CD1c-positive myeloid dendritic cell (primary cell): ENCODE data around the gene FCGR3B.
A peak's percentile ranks its signal among the peaks of the same experiment; 100 is the strongest.
"Not testable (repeated sequence)": the region's sequence is repeated elsewhere in the genome, so short reads cannot be mapped to it uniquely, and the experiment has no call there.

Source experiments
- DNase-seq: peaks from one replicate; pipeline ENCODE4 v3.0.0-alpha.2; 2016; ENCODE audit errors: extremely low spot score

Gene FCGR3B

GRCh38 chr1:161631076-161631475 lies at the start of gene FCGR3B:
Gene FCGR3B (minus strand): TSS chr1:161631176. CDS start chr1:161631094, 82 bp downstream.
- DNase-seq, result no peak

GRCh38 chr1:161678500-161678899 lies 47.5 kb upstream of the FCGR3B start:
- DNase-seq, result no peak

- DNase-seq, result no peak
Observed at GRCh38 chr1:161676958-161677689, 46.1 kb upstream of the FCGR3B start.

GRCh38 chr1:161676441-161676840 lies 45.5 kb upstream of the FCGR3B start:
- no peak for DNase-seq

- DNase-seq, result not testable (repeated sequence)
Observed at GRCh38 chr1:161674908-161675307, 43.9 kb upstream of the FCGR3B start.

DNA sequence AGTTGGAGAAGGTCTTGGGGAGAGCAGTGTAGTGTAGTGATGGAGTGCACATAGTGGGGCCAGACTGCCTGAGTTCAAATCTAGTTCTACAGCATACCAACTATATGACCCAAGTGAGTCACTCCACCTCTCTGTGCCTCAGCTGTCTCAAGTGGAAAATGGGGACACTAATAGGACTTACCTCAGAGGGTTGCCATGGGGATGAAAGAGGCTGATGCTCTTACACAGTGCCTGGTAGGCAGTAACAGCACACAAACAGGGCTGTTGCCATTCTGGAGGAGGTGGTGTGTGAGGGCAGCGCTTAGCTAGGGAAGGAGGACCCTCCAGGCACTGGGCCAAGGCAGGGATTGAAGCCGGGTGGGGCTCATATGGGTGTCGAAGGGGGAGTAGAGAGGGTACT lies 43.5 kb upstream of the FCGR3B start:
- DNase-seq, result not testable (repeated sequence)

GRCh38 chr1:161673437-161673836 lies 42.5 kb upstream of the FCGR3B start:
- DNase-seq, result not testable (repeated sequence)

GRCh38 chr1:161671045-161672020 lies 40.4 kb upstream of the FCGR3B start:
- not testable (repeated sequence) for DNase-seq

DNA sequence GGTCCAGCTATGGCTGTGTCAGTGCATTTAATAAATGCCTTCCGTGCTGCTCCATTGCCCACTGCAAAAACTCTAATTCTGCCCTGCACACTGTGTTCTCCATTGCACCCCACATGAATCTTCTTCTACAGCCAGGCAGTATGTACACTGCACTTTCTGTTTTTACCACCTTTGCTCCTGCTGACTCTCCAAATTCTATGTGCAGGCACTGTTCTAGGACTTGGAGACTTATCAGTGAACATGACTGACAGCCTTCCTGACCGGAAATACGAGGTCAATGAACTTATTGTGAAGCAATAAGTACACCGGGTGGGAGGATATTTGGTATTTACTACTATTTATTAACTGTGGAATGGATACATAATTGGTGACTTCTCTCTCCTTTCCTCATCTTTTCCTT lies 33.7 kb upstream of the FCGR3B start:
- not testable (repeated sequence) for DNase-seq

DNA sequence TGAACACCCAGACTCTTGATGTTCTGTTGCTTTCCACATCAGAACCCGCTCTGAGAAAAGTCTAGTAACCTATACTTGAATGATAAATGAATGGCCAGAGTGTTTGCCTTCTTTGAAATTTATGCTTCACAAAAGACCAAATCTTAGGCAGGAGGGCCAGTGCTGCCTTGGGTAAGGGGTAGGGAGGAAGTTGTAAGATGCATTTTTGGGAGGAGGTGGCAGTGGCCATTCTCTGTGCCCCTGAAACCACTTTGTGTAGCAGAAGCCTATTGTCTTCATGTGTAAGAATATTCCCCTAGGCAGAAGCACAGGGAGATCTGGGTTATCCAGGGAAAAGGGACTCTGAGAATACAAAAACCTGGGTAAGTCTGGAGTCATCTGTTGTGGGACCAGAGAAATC lies 32.6 kb upstream of the FCGR3B start:
- not testable (repeated sequence) for DNase-seq

DNA sequence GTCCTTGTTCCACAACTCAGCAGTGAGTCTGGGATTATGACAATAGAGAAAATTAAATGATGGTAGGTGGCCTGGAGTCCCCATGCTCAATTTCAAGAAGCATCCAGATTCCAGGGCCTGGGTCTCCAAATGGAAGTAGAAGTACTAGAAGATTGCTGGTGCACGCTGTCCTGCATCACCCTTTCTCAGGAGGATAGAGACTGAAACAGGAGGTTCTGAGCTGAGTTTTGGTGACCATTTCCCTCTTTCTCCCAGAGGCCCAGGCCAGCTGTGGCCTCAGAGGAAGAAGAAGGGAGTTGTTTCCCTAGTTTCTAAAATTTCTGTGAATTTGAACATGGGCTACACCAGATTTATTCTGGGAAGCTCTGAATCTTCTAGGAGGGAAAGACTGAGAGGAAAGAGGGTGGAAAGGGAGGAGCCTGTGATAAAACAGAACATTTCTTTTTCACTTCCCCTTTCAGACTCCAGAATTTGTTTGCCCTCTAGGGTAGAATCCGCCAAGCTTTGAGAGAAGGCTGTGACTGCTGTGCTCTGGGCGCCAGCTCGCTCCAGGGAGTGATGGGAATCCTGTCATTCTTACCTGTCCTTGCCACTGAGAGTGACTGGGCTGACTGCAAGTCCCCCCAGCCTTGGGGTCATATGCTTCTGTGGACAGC lies 31.8 kb upstream of the FCGR3B start, which contains the start of gene FCGR2B:
Gene FCGR2B (plus strand): TSS at position 460 of the 656 bp plus-strand sequence. CDS start 99 bp downstream, at position 559.
- not testable (repeated sequence) for DNase-seq

GRCh38 chr1:161661660-161662311 lies 30.8 kb upstream of the FCGR3B start:
- DNase-seq, result not testable (repeated sequence)

DNA sequence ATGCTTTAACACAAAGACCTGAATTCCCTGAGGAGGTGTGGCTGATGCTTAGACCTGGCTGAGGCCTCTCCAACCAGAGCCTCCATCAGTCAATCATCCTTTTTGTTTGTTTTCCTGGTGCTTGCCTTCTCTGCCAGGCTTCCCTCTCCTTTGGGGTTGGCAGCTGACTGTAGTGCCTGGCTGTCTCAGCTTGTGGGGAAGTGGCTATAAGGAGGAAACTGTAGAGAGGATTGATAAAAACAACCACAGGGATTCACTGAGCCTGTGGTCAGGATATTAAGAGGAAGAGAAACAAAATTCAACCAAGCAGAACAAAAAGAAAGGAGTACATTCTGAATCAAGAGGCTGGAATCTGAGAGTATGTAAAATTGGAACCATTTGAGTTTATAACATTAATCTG lies 27.5 kb upstream of the FCGR3B start:
- not testable (repeated sequence) for DNase-seq

DNA sequence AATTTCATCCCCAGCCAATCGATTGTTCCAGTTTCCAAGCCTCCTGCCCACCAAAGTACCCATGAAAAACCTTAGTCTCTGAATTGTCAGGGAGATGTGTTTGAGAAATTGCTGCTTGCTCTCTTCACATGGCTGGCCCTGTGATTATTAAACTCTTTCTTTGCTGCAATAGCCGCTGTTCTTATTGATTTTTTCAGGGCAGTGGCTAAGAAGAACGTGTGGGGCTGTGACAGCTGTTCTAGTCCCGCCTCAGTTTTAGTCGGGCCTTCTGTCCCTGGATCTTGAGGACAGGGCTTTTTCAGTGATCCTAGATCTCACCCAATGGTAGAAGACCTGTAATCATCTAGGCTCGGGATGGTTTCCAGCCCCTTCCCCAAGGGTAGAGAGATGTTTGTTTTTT lies 23.0 kb upstream of the FCGR3B start:
- DNase-seq, result not testable (repeated sequence)

DNA sequence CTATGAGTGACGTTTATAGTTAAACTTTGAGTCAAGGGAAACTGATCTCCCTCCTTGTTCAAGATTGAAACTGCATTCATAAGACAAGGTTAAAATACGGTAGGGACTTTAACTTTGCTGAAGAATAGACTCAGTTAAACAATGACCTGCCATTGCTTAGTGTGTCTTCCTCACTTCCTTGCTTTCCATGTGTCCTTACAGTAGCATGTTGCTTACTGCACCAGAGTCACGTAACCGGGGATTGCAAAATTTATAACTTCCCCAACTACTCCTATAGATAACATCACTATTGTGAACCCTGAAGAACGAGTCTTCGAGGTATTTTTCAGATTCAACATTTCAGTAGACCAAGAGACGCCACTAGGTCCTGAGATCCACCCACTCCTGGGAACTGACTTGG lies 22.6 kb upstream of the FCGR3B start:
- DNase-seq, result not testable (repeated sequence)

DNA sequence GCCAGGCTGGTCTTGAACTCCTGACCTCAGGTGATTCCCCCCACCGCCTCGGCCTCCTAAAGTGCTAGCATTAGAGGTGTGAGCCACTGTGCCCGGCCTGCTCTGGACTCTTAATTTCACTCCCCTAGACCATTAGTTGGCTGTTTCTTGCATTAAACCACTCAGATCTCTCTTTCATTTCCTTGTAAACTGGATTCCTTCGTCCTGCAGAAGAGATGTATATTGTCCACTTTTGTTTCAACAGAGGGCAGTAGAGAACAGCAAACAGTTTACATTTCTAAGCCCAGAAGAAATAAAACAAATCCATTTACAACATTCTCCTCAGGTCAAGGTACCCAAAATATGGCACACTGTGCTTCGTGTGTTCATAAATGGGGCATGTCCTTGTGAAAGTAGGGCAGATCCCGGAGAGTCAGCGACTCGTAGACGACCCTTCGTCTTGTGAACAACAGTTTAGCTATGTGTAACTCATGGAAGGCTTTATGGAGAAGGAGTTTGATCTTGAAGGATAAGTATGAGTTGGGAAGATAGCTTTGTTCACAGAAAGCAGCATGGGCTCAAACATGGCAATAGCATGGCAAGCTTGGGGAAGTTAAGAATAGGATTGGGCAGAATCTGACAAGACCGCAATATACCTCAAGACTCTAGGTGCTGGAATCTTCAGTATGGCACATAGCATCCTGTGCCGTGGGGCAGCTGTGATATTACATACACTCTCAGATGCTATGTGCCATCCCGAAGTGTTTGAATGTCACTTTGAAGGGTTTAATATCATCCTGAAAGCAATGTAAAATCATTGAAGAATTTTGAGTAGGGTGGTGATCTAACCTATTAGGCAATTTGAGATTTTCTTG lies 16.8 kb upstream of the FCGR3B start:
- peak; percentile 53 for DNase-seq

DNA sequence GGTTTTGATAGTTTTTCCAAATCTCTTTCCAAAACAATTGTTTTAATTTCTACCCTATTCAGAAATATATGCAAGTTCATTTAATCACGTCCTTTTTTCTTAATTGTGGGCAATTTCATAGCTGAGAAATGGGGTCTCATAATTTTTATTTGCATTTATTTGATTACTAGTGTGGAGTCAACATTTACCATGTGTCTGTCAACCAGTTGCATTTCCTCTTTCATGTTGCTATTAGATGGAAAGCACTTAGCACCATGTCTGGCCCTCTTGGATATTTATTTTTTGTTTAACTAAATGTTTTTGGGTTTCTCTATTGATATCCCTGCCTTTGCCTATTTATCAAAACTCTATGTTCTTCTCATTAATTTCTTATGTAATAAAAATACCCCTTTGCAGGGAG lies 13.9 kb upstream of the FCGR3B start:
- not testable (repeated sequence) for DNase-seq

GRCh38 chr1:161643481-161644208 lies 12.7 kb upstream of the FCGR3B start:
- DNase-seq, result peak; percentile 62

DNA sequence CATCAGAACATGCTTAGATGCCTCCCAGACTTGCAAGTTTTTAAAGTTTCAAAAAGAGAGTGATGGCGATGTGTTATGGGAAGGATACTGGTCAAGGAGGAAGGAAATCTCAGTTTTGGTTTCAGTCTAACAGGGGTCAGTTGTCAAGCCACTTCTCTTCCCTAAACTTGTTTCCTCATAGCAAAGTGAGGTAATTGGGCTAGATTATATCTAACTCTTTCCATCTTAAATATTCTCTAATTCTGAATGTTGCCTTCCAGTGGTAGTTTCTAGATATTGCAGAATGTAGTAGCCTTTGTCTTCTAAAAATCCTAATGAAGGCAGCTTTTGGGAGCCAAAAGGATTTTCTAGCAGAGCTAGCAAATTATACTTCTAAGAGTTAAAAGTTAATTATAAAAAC lies 11.7 kb upstream of the FCGR3B start:
- DNase-seq, result peak; percentile 85

DNA sequence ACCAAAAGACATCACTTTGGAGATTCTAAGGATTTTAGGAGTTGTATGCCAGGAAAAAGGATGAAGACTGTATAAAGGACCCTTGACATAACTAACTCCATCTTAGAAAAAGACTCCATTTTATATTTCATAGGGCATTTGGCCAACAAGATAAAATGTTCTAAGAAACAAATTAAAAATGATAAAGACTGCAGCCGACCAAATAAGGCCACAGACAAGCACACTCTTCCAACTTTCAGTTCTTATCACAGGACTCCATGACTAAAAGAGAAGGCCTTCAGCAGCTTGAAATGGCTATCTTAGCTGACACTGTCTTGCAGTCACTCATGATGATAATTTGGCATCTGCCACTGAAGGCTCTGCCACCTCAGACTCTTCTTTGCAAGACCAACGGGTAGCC lies 8.2 kb upstream of the FCGR3B start:
- not testable (repeated sequence) for DNase-seq
